Measurements from ENCODE around the gene CD81.
"Not testable (repeated sequence)": the region's sequence is repeated elsewhere in the genome, so short reads cannot be mapped to it uniquely, and the experiment has no call there.

CD81 gene

GRCh38 chr11:2363577-2364370 lies 13.3 kb upstream of the CD81 start:
- no peak for DNase-seq (ENCODE audit: low read depth)
- H3K4me3 ChIP-seq (ENCODE audit: control insufficient read depth, low read depth, low read length) = no peak overlapping the region
- no peak for TF ChIP-seq CTCF (conservative IDR thresholded peaks at IDR 0.05; ENCODE audit: control insufficient read depth, insufficient read depth, low read depth, low read length)

GRCh38 chr11:2364386-2364785 lies 12.7 kb upstream of the CD81 start:
- not testable (repeated sequence) for H3K4me3 ChIP-seq (ENCODE audit: control insufficient read depth, low read depth, low read length); DNase-seq (ENCODE audit: low read depth)

- TF ChIP-seq CTCF (conservative IDR thresholded peaks at IDR 0.05; ENCODE audit: control insufficient read depth, insufficient read depth, low read depth, low read length) = no peak
- DNase-seq (ENCODE audit: low read depth) = no peak
- no peak overlapping the region for H3K4me3 ChIP-seq (ENCODE audit: control insufficient read depth, low read depth, low read length)
Measured at GRCh38 chr11:2365571-2366210, 11.4 kb upstream of the CD81 start.

- TF ChIP-seq CTCF (conservative IDR thresholded peaks at IDR 0.05; ENCODE audit: control insufficient read depth, insufficient read depth, low read depth, low read length) = no peak
Measured at GRCh38 chr11:2366276-2366675, 10.8 kb upstream of the CD81 start.

GRCh38 chr11:2366733-2367132 lies 10.4 kb upstream of the CD81 start:
- DNase-seq (ENCODE audit: low read depth) = no peak
- H3K4me3 ChIP-seq (ENCODE audit: control insufficient read depth, low read depth, low read length) = no peak overlapping the region
- TF ChIP-seq CTCF (conservative IDR thresholded peaks at IDR 0.05; ENCODE audit: control insufficient read depth, insufficient read depth, low read depth, low read length) = no peak

More at GRCh38 chr11:2366276-2366675, 10.8 kb upstream of the CD81 start:
- H3K4me3 ChIP-seq (ENCODE audit: control insufficient read depth, low read depth, low read length) = no peak overlapping the region
- DNase-seq (ENCODE audit: low read depth) = no peak

- no peak for TF ChIP-seq CTCF (conservative IDR thresholded peaks at IDR 0.05; ENCODE audit: control insufficient read depth, insufficient read depth, low read depth, low read length)
- no peak for DNase-seq (ENCODE audit: low read depth)
- no peak overlapping the region for H3K4me3 ChIP-seq (ENCODE audit: control insufficient read depth, low read depth, low read length)
Measured at GRCh38 chr11:2367266-2368160, 9.6 kb upstream of the CD81 start.
